IMR-90 (cell line): ENCODE data around the gene GHDC. TPM values are rescaled to one million over a fixed set of nuclear protein-coding genes. Genes with fewer than 3 reads are reported as not detected.

Experiments used
- ATAC-seq: fragments of 200-7000 bp; cut with Tn5 transposase; 2 replicates; pipeline ENCODE4 v1.9.1; 2020; ENCODE audit warnings: low read depth, mild to moderate bottlenecking, moderate library complexity
- BruUV-seq: library from RNA; stranded (reverse); fragments of 400-500 nt; replicated peaks from 2 replicates; lab custom pipeline; 2021; lab: Mats Ljungman, UMichigan
- CTCF ChIA-PET: fragments of 300-600 bp; formaldehyde crosslinking; extraction: SDS; loops from one replicate; lab custom pipeline; 2021; ENCODE audit warnings: antibody characterized with exemption; lab: Yijun Ruan, JAX
- POLR2A ChIA-PET: fragments of 300-600 bp; sonication (Branson Sonifier 250); formaldehyde crosslinking; loops from one replicate; lab custom pipeline; 2022; ENCODE audit warnings: antibody characterized with exemption; ENCODE audit not compliant: unreplicated experiment; lab: Charles Lee
- DNase-seq: peaks from one replicate; pipeline ENCODE4 v3.0.0; 2013
- H2AFZ ChIP-seq: replicated peaks from 2 replicates; pipeline ENCODE3; 2013; ENCODE audit warnings: low read length, mild to moderate bottlenecking; ENCODE audit not compliant: poor library complexity
- H2AK5ac ChIP-seq: 2 replicates; pipeline ENCODE4 v1.6.1; 2013; ENCODE audit warnings: low read depth, low read length, inconsistent platforms
- H2AK9ac ChIP-seq: replicated peaks from 2 replicates; pipeline ENCODE3; 2013; ENCODE audit warnings: mild to moderate bottlenecking, low read depth, low read length, moderate library complexity; ENCODE audit not compliant: poor library complexity
- H2BK120ac ChIP-seq: 2 replicates; pipeline ENCODE4 v1.6.1; 2013; ENCODE audit warnings: low read depth, low read length, inconsistent platforms
- H2BK15ac ChIP-seq: 3 replicates; pipeline ENCODE4 v1.6.1; 2013; ENCODE audit warnings: low read depth, low read length, inconsistent platforms
- H2BK20ac ChIP-seq: 2 replicates; pipeline ENCODE4 v1.6.1; 2013; ENCODE audit warnings: low read depth, mild to moderate bottlenecking, inconsistent platforms, low read length, moderate library complexity
- H2BK5ac ChIP-seq: 2 replicates; pipeline ENCODE4 v1.6.1; 2013; ENCODE audit warnings: mild to moderate bottlenecking, low read depth, low read length, inconsistent platforms; ENCODE audit not compliant: poor library complexity, severe bottlenecking
- H3K14ac ChIP-seq: replicated peaks from 2 replicates; pipeline ENCODE4 v1.6.1; 2013; ENCODE audit warnings: low read depth, low read length, inconsistent platforms
- H3K18ac ChIP-seq: 2 replicates; pipeline ENCODE4 v1.6.1; 2013; ENCODE audit warnings: low read depth, low read length, control low read depth
- H3K23ac ChIP-seq: 2 replicates; pipeline ENCODE4 v1.6.1; 2013; ENCODE audit warnings: low read depth, low read length, inconsistent platforms
- H3K27ac ChIP-seq: 2 replicates; pipeline ENCODE4 v1.5.1; 2013; ENCODE audit warnings: mild to moderate bottlenecking, control low read depth, low read length; ENCODE audit not compliant: insufficient read depth
- H3K27me3 ChIP-seq: 2 replicates; pipeline ENCODE4 v1.6.1; 2013; ENCODE audit warnings: low read length; ENCODE audit not compliant: control insufficient read depth, insufficient read depth
- H3K36me3 ChIP-seq: 2 replicates; pipeline ENCODE4 v1.6.1; 2013; ENCODE audit warnings: low read length, mixed read lengths; ENCODE audit not compliant: control insufficient read depth, insufficient read depth
- H3K4ac ChIP-seq: 2 replicates; pipeline ENCODE4 v1.6.1; 2013; ENCODE audit warnings: low read depth, low read length, inconsistent platforms
- H3K4me1 ChIP-seq: 2 replicates; pipeline ENCODE4 v1.6.1; 2013; ENCODE audit warnings: low read length, mixed read lengths; ENCODE audit not compliant: control insufficient read depth, insufficient read depth
- H3K4me2 ChIP-seq: 2 replicates; pipeline ENCODE4 v1.6.1; 2013; ENCODE audit warnings: low read depth, mild to moderate bottlenecking, control low read depth, low read length, moderate library complexity
- H3K4me3 ChIP-seq: 2 replicates; pipeline ENCODE4 v1.5.1; 2013; ENCODE audit warnings: low read depth, mild to moderate bottlenecking, control low read depth, low read length, moderate library complexity; ENCODE audit not compliant: insufficient read depth
- H3K56ac ChIP-seq: 2 replicates; pipeline ENCODE4 v1.6.1; 2013; ENCODE audit warnings: low read length, inconsistent platforms; ENCODE audit not compliant: insufficient read depth; ENCODE audit errors: extremely low read depth
- H3K79me1 ChIP-seq, 2 experiments: 2 replicates each; pipeline ENCODE4 v1.6.1; 2013; ENCODE audit warnings: low read length in 2 of 2, inconsistent platforms in 1 of 2, low read depth in 1 of 2
- H3K9ac ChIP-seq: 2 replicates; pipeline ENCODE4 v1.6.1; 2013; ENCODE audit warnings: low read depth, low read length, control low read depth
- H3K9me1 ChIP-seq: 2 replicates; pipeline ENCODE4 v1.6.1; 2013; ENCODE audit warnings: low read length, inconsistent platforms; ENCODE audit not compliant: insufficient read depth
- H3K9me3 ChIP-seq: 2 replicates; pipeline ENCODE4 v1.6.1; 2013; ENCODE audit warnings: low read length; ENCODE audit not compliant: control insufficient read depth, insufficient read depth
- H4K20me1 ChIP-seq: 2 replicates; pipeline ENCODE4 v1.6.1; 2013; ENCODE audit warnings: low read length, inconsistent platforms; ENCODE audit not compliant: insufficient read depth
- H4K5ac ChIP-seq: 2 replicates; pipeline ENCODE4 v1.6.1; 2013; ENCODE audit warnings: mild to moderate bottlenecking, low read depth, low read length, control low read depth
- H4K8ac ChIP-seq, 2 experiments: 2 replicates each; pipeline ENCODE4 v1.6.1; 2013; ENCODE audit warnings: low read depth in 2 of 2, low read length in 2 of 2, control low read depth in 1 of 2, inconsistent platforms in 1 of 2
- H4K91ac ChIP-seq: 2 replicates; pipeline ENCODE4 v1.6.1; 2013; ENCODE audit warnings: low read depth, low read length, inconsistent platforms; ENCODE audit not compliant: insufficient read depth
- MAFK ChIP-seq: IDR thresholded peaks from 2 replicates; pipeline ENCODE4 v1.6.1; 2012; ENCODE audit warnings: low read depth, low read length, improper control_type of control experiment
- RCOR1 ChIP-seq: IDR thresholded peaks from 2 replicates; pipeline ENCODE4 v1.6.1; 2012; ENCODE audit warnings: mild to moderate bottlenecking, low read length, improper control_type of control experiment; ENCODE audit not compliant: insufficient replicate concordance
- RFX5 ChIP-seq: IDR thresholded peaks from 2 replicates; pipeline ENCODE4 v1.8.0; 2012; ENCODE audit warnings: low read depth, mild to moderate bottlenecking, low read length, moderate library complexity
- SMC3 ChIP-seq: fragments of 150-350 bp; IDR thresholded peaks from 2 replicates; pipeline ENCODE4 v1.6.1; 2016; ENCODE audit warnings: low read depth, mild to moderate bottlenecking, antibody characterized with exemption, low read length, moderate library complexity
- WGBS, 2 experiments: methylation state at CpG; one replicate each; pipeline versions ENCODE4 v1.1.5 to v1.1.7; 2013; ENCODE audit warnings: missing lambda C conversion rate in 2 of 2; ENCODE audit not compliant: insufficient read length in 1 of 2; ENCODE audit errors: extremely low coverage in 2 of 2; 5-methylcytosine and 5-hydroxymethylcytosine counted together
- dilution Hi-C: fragments of 300-500 bp; cut with HindIII; formaldehyde crosslinking; loops from one replicate; pipeline ENCODE4 v1.14.3; 2018; ENCODE audit warnings: low sequenced_read_pairs; ENCODE audit not compliant: unreplicated experiment
- in situ Hi-C: fragments of 300-500 bp; cut with MboI; formaldehyde crosslinking; loops from 3 replicates; pipeline ENCODE4 v1.14.3; 2019; ENCODE audit warnings: low sequenced_read_pairs, inconsistent platforms, mixed read lengths
- intact Hi-C: fragments of 100-400 bp; cut with micrococcal nuclease; formaldehyde crosslinking; loops from 2 replicates; pipeline ENCODE4 v1.10.0; 2022
- polyA plus RNA-seq, 3 experiments: library from polyadenylated mRNA; depleted of rRNA; stranded (reverse); fragments of >200 nt; gene quantifications; 2 replicates each; pipeline ENCODE4 v1.2.3, GENCODE V29; 2012; ENCODE audit warnings: low replicate concordance in 1 of 3
- total RNA-seq: library from RNA; depleted of rRNA; stranded (reverse); fragments of >200 nt; gene quantifications from 2 replicates; pipeline ENCODE4 v1.2.3, GENCODE V29; 2012

Gene GHDC
- total and polyA plus RNA-seq, 2 of the 4 experiments (the other 2 are of a cell fraction): 5.2 to 8.1 TPM

DNA sequence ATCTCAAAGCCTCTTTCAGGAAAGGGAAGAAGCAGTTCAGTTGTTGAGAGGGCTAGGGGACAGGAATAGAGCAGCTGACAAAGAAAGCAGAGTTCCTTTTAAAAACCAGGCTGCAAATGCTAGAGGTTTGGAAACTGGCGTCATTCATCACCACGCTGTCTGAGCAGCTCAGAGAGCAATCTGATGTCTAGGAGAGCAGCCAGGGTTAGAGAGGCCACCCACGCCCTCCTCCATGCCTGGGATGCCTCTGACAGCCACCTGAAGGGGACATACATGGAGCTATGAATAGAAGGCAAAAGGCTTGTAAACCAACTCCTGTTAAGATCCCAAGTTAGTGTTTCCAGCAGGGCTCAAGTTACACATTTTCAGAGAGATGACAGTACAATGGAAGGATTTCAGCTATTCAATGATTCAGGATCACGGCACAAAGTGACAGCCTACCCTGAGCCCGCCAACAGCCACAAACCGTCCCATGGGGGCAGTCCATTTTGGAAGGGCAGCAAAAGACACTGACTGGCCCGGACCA, 51.9 kb downstream of the GHDC start (continued):
- 0 out of 2 replicates have a peak, but pooled peaks have one; percentile 8 for TF ChIP-seq MAFK

DNA sequence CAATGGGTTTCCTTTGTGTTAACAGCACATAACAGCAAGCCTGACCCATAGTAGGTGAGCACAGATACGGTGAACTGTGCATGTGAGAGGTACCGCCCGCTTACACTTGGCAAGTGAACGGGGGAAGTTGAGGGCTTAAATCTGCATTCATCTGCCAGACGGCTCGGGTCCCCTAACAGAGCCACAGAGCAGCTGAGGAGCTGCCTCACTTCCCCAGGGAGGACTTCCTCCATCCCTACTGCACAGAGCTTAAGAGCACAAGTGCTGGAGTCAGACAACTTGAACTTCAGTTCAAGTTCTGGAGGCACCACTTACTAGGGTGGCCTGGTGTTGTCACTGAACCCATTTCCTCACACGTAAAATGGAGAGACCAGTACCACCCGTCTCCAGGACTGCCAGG, 52.9 kb downstream of the GHDC start:
- peaks cover 18 to 73% of the 10 kb centered on the region in 2 experiments for H3K79me1 ChIP-seq
- no peaks in the 10 kb centered on the region for H3K9me3 ChIP-seq
- H3K9me1 ChIP-seq: peaks cover 42% of the 10 kb centered on the region
- peak overlapping the region; percentile 82 for H3K14ac ChIP-seq
- no peak for TF ChIP-seq MAFK
- no peak for TF ChIP-seq SMC3
- TF ChIP-seq RFX5: no peak
- no peak for TF ChIP-seq RCOR1
- H4K5ac ChIP-seq: no peak overlapping the region
- H3K4me2 ChIP-seq: no peak overlapping the region
- no peak overlapping the region for H3K9ac ChIP-seq
- H2BK15ac ChIP-seq: no peak overlapping the region
- no peak overlapping the region; the same call in 1 of the 2 replicates for H3K18ac ChIP-seq
- H3K4ac ChIP-seq: peak overlapping the region; percentile 70
- H2AK5ac ChIP-seq: peak overlapping the region; percentile 86
- DNase-seq: no peak
- 82% methylated on average over 4 of the region's 8 CpGs; no CpG with 5 or more reads in 1 of the 2 experiments for WGBS, 2 experiments
- dilution Hi-C loops: no loop called here
- no peak for ATAC-seq
- in situ Hi-C loops: no loop called here
- H3K36me3 ChIP-seq: peaks cover 15% of the 10 kb centered on the region
- no peak overlapping the region for H3K56ac ChIP-seq
- intact Hi-C loops: no loop called here
- H2BK5ac ChIP-seq: peak overlapping the region; percentile 87
- ChIA-PET CTCF (interaction anchor here (0.7 kb wide), 1 partner anchor 362 kb away, joined by 4 read pairs; no protein-coding TSS in a partner anchor), POLR2A (no interaction called here)
- 0 out of 2 replicates have a peak overlapping the region, but pooled peaks have one; percentile 17 for H3K27ac ChIP-seq
- H2BK20ac ChIP-seq: peak overlapping the region; percentile 16; the same call in 1 of the 2 replicates
- H4K20me1 ChIP-seq: peaks cover 67% of the 10 kb centered on the region
- H3K4me3 ChIP-seq: no peak overlapping the region
- peak overlapping the region; percentile 60 for H3K23ac ChIP-seq
- peak overlapping the region; percentile 71 for H2AK9ac ChIP-seq
- no TSS peak for BruUV-seq
- H3K27me3 ChIP-seq: no peaks in the 10 kb centered on the region
- peaks cover 26% of the 10 kb centered on the region for H3K4me1 ChIP-seq
- H2BK120ac ChIP-seq: peak overlapping the region; percentile 42; the same call in 1 of the 2 replicates
- H4K91ac ChIP-seq: no peak overlapping the region
- H4K8ac ChIP-seq: peak overlapping the region in 1 of 2 experiments; percentile 26; a peak in 1 of 4 replicates
- H2AFZ ChIP-seq: no peak overlapping the region
